ENCODE results near the gene PGGHG.
"Not testable (repeated sequence)": the region's sequence is repeated elsewhere in the genome, so short reads cannot be mapped to it uniquely, and the experiment has no call there.

Gene PGGHG

GRCh38 chr11:285021-285893 lies 3.7 kb upstream of the PGGHG start:
- TF ChIP-seq CTCF (IDR thresholded peaks at IDR 0.05; ENCODE audit: control insufficient read depth, extremely low read depth, insufficient read depth), result no peak

DNA sequence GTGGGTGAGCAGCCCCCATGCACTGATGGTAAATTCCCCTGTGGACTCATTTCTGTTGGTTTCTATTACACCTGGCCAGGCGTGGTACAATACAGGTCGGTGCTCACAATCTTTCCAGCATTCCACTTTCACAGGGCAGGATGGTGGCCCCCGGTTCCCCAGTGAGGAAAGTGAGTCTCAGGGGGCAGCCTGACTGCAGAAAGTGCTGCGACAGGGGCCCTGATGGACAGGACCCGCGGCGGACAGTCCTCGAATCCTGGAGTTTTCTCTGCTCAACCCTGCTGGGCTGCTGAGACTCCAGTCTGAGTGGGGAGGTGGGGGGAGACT lies 3.1 kb upstream of the PGGHG start:
- no peak overlapping the region for H3K4me3 ChIP-seq (ENCODE audit: low read depth, low read length)
- no peak for DNase-seq (ENCODE audit: low read depth)
- TF ChIP-seq CTCF (IDR thresholded peaks at IDR 0.05; ENCODE audit: control insufficient read depth, extremely low read depth, insufficient read depth), result no peak

More at GRCh38 chr11:285021-285893, 3.7 kb upstream of the PGGHG start:
- DNase-seq (ENCODE audit: low read depth), result no peak
- no peak overlapping the region for H3K4me3 ChIP-seq (ENCODE audit: low read depth, low read length)

GRCh38 chr11:286977-287820 lies 1.7 kb upstream of the PGGHG start:
- H3K4me3 ChIP-seq (ENCODE audit: low read depth, low read length); DNase-seq (ENCODE audit: low read depth): not testable (repeated sequence)

GRCh38 chr11:287821-288477 lies 977 bp upstream of the PGGHG start:
- peak overlapping the region; percentile 50 for H3K4me3 ChIP-seq (ENCODE audit: low read depth, low read length)
- DNase-seq (ENCODE audit: low read depth), result no peak
- TF ChIP-seq CTCF (IDR thresholded peaks at IDR 0.05; ENCODE audit: control insufficient read depth, extremely low read depth, insufficient read depth), result no peak

GRCh38 chr11:289398-289711 lies 429 bp downstream of the PGGHG start:
- DNase-seq (ENCODE audit: low read depth), result no peak
- no peak for TF ChIP-seq CTCF (IDR thresholded peaks at IDR 0.05; ENCODE audit: control insufficient read depth, extremely low read depth, insufficient read depth)
- H3K4me3 ChIP-seq (ENCODE audit: low read depth, low read length), result peak overlapping the region; percentile 50

DNA sequence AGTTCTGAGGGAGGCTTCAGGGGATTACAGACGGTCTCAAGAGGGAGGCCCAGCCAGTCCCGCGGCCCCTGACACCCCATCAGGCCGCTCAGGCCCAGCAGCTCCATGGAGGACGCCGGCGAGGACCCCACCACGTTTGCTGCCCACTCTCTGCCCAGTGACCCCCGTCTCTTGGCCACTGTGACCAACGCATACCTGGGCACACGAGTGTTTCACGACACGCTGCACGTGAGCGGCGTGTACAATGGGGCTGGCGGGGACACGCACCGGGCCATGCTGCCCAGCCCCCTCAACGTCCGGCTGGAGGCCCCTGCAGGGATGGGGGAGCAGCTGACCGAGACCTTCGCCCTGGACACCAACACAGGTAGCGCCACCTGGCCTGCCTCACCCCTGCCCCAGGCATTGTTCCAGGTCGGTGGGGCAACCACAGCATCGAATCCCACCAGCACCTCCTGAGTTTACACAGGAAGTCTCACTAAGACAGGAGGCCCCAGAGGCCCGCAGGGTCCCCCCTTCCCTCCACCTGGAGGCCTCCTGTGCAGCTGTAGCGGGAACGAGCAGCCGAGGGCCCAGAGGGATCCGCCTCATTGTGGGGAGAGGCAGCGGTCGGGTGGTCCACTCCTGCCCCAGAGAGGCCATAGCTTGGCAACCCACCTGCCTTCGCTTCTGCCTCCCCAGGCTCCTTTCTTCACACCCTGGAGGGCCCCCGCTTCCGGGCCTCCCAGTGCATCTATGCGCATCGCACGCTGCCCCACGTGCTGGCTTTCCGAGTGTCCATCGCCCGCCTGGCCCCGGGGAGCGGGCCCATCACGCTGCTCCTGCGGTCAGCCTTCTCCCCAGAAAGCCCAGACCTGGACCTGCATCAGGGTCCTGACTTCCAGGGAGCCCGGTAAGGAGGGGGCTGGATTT lies 1.0 kb downstream of the PGGHG start:
- no peak for DNase-seq (ENCODE audit: low read depth)
- peak overlapping the region; percentile 50 for H3K4me3 ChIP-seq (ENCODE audit: low read depth, low read length)
- no peak for TF ChIP-seq CTCF (IDR thresholded peaks at IDR 0.05; ENCODE audit: control insufficient read depth, extremely low read depth, insufficient read depth)

Data from LNCaP clone FGC (cell line).